Measurements from ENCODE around the gene EDC3. TPM values are rescaled to one million over a fixed set of nuclear protein-coding genes. Genes with fewer than 3 reads are reported as not detected.

EDC3 gene
- total and polyA plus RNA-seq, 9 of the 15 experiments (the other 6 are each of a cell fraction or from before 2014, with no cell fraction given) = 11.7 to 63.9 (median 32.8) TPM

GRCh38 chr15:74615508-74616365 lies 80.1 kb downstream of the EDC3 start, which contains the start of gene CLK3 (continued):
- TF ChIP-seq ZNF217 (CRISPR knock-in tag; IDR thresholded peaks at IDR 0.05) (no peak), GABPB2 (CRISPR knock-in tag; conservative IDR thresholded peaks at IDR 0.05) (no peak), HBP1 (CRISPR knock-in tag; IDR thresholded peaks at IDR 0.05) (no peak), ZNF644 (tag; IDR thresholded peaks at IDR 0.05; ENCODE audit: low read depth) (no peak), SREBF1 (IDR thresholded peaks at IDR 0.05; ENCODE audit: borderline replicate concordance, low read depth, low read length) (peak; percentile 82; the same call in 1 of the 2 replicates), ILK (tag; IDR thresholded peaks at IDR 0.05; ENCODE audit: borderline replicate concordance, low read depth) (no peak), PYGO2 (tag; IDR thresholded peaks at IDR 0.05) (no peak), SIN3B (IDR thresholded peaks at IDR 0.05; ENCODE audit: low read depth) (peak; percentile 89), HLTF (IDR thresholded peaks at IDR 0.05) (no peak), BRD4 (IDR thresholded peaks at IDR 0.05) (0 out of 2 replicates have a peak, but pooled peaks have one; percentile 12), RBM14 (IDR thresholded peaks at IDR 0.05; ENCODE audit: borderline replicate concordance, insufficient read depth, low read depth, low read length) (no peak), ZNF395 (CRISPR knock-in tag; IDR thresholded peaks at IDR 0.05) (no peak), ATF3 (IDR thresholded peaks at IDR 0.05) (no peak), ATF3 (CRISPR knock-in tag; conservative IDR thresholded peaks at IDR 0.05) (no peak), CTCF (IDR thresholded peaks at IDR 0.05 in 2 of 3, conservative IDR thresholded peaks at IDR 0.05 in 1 of 3; ENCODE audit: insufficient read depth in 2 of 3, low read depth in 1 of 3, low read length in 3 of 3) (no peak), ZNF766 (CRISPR knock-in tag; conservative IDR thresholded peaks at IDR 0.05) (no peak), NR3C1 (CRISPR knock-in tag; IDR thresholded peaks at IDR 0.05) (peak; percentile 75), RCOR1 (IDR thresholded peaks at IDR 0.05; ENCODE audit: borderline replicate concordance in 1 of 2, low read depth in 2 of 2, low read length in 2 of 2) (peak in 1 of 2 experiments; percentile 71; a peak in 1 of 4 replicates), COPS2 (conservative IDR thresholded peaks at IDR 0.05) (no peak), ZNF174 (CRISPR knock-in tag; IDR thresholded peaks at IDR 0.05) (no peak), RBFOX2 (IDR thresholded peaks at IDR 0.05; ENCODE audit: low read depth, low read length) (peak; percentile 93), NR2C2 (CRISPR knock-in tag; IDR thresholded peaks at IDR 0.05) (peak; percentile 88), NR2C2 (tag; IDR thresholded peaks at IDR 0.05) (peak; percentile 99)

Measured in K562 (cell line).